ENCODE data around the gene TMEM101. TPM values are rescaled to one million over a fixed set of nuclear protein-coding genes. Genes with fewer than 3 reads are reported as not detected.
A peak's percentile ranks its signal among the peaks of the same experiment; 100 is the strongest.

Gene TMEM101
- total and polyA plus RNA-seq, 2 of the 8 experiments (the other 6 are each of a cell fraction or from before 2014, with no cell fraction given), result 16.1 to 44.7 TPM

DNA sequence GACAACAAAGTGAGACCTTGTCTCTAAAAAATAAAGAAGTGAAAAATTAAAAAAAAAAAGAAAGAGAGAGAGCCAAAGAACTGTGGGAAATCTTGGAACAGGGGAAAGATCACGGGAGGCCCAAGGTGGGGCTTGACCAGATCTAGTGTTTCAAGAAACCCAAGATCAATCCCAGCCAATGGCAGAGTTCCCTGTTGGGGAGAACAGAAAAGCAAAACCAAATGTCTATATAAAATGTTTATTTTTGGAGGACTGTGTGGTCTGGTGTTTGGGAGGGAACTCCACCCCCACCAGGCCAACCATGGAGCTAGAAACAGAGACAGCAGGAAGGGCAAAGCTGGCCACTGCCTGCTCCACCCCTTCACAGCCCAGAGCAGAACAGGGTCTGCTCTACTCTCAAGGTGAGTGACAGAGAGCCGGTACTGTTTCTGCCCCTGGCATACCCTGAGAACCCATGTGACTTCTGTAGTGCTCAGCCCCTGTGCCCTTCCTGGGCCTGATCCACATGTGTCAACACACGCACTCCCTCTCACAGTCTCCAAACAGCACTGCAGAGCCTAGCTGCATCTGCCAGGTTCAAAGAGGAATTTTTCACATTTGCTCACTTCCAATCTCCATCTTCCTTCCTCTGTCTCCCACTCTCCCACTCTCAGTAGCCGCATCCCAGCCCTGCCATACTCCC is 3.7 kb downstream of the TMEM101 start:
- Histone ChIP-seq H2AFZ (ENCODE audit: low read length) (no peak overlapping the region), H3K4me3 (ENCODE audit: extremely low read depth in 1 of 4, insufficient read depth in 2 of 4, low read depth in 3 of 4, low read length in 4 of 4) (no peak overlapping the region), H2BK20ac (ENCODE audit: low read length) (no peak overlapping the region), H3K14ac (ENCODE audit: insufficient read length) (no peak overlapping the region), H3K79me2 (ENCODE audit: control insufficient read depth in 1 of 2, insufficient read depth in 2 of 2, low read length in 2 of 2) (no peaks in the 10 kb centered on the region), H3K56ac (replicated peaks; ENCODE audit: insufficient read length, low read depth, low read length) (no peak overlapping the region), H3K18ac (ENCODE audit: extremely low read depth, low read length) (no peak overlapping the region), H3K4ac (replicated peaks; ENCODE audit: insufficient read length, low read depth, low read length) (no peak overlapping the region), H3K9ac (replicated peaks in 1 of 4; ENCODE audit: extremely low read depth in 1 of 4, low read depth in 3 of 4, low read length in 3 of 4) (no peak overlapping the region), H4K8ac (ENCODE audit: extremely low read depth, insufficient read depth, low read length) (no peak overlapping the region), H3K4me1 (replicated peaks in 1 of 4; ENCODE audit: control insufficient read depth in 3 of 4, insufficient read depth in 4 of 4, low read length in 3 of 4) (peaks cover 2 to 11% (median 9%) of the 10 kb centered on the region in 4 experiments), H2BK120ac (replicated peaks; ENCODE audit: low read depth, low read length) (no peak overlapping the region), H3K79me1 (ENCODE audit: low read depth, low read length) (no peaks in the 10 kb centered on the region; the same call in 1 of the 2 replicates), H3K23ac (ENCODE audit: insufficient read length) (no peak overlapping the region), H2AK5ac (ENCODE audit: low read depth, low read length) (no peak overlapping the region), H3K27me3 (replicated peaks in 1 of 4; ENCODE audit: control insufficient read depth in 3 of 4, extremely low read depth in 1 of 4, insufficient read depth in 3 of 4, low read length in 3 of 4) (peaks cover 0 to under 1% (median under 1%) of the 10 kb centered on the region in 4 experiments; a peak in 5 of 7 replicates), H2BK15ac (ENCODE audit: low read length) (no peak overlapping the region), H3K4me2 (ENCODE audit: insufficient read depth in 1 of 2, low read depth in 2 of 2, low read length in 2 of 2) (no peak overlapping the region), H4K20me1 (replicated peaks in 1 of 2; ENCODE audit: control insufficient read depth in 1 of 2, insufficient read depth in 2 of 2, low read length in 2 of 2) (peaks cover 2 to 4% of the 10 kb centered on the region in 2 experiments), H3K9me3 (ENCODE audit: insufficient read depth in 2 of 2, low read depth in 1 of 2, low read length in 1 of 2) (no peaks in the 10 kb centered on the region), H4K91ac (replicated peaks; ENCODE audit: insufficient read length, low read length) (no peak overlapping the region), H2BK5ac (ENCODE audit: low read depth, low read length) (no peak overlapping the region), H3K23me2 (ENCODE audit: low read depth, low read length) (peaks cover 15% of the 10 kb centered on the region), H4K5ac (ENCODE audit: insufficient read length, low read depth, low read length) (no peak overlapping the region), H3K36me3 (ENCODE audit: control insufficient read depth in 2 of 4, insufficient read depth in 4 of 4, low read length in 3 of 4) (peaks cover 0 to 3% (median 1%) of the 10 kb centered on the region in 4 experiments; a peak in 2 of 8 replicates), H3K27ac (ENCODE audit: low read depth, low read length) (0 out of 2 replicates have a peak overlapping the region, but pooled peaks have one; percentile 21), H2BK12ac (ENCODE audit: low read depth, low read length) (no peak overlapping the region)
- 68% methylated on average over 4 of the region's 4 CpGs; no CpG with 5 or more reads in 1 of the 2 experiments for WGBS, 2 experiments (ENCODE audit: extremely low coverage in 1 of 2, insufficient coverage in 1 of 2, insufficient read length in 1 of 2, insufficient replicate concordance in 2 of 2, low coverage in 1 of 2, low lambda C conversion rate in 2 of 2, missing lambda C conversion rate in 1 of 2)
- DNase-seq (ENCODE audit: low read depth in 1 of 2, low spot score in 2 of 2) (no peak), FAIRE-seq (no peak)
- CTCF ChIA-PET (ENCODE audit: partially characterized antibody), result interaction anchor here (0.8 to 4.2 kb wide), 5 partner anchors 10 to 106 kb away, joined by 3 to 17 read pairs (median 7); no protein-coding TSS in a partner anchor
- POLR2A ChIA-PET (ENCODE audit: partially characterized antibody), result interaction anchor here (0.7 to 1.6 kb wide), 3 partner anchors 55 to 545 kb away, joined by 3 to 7 read pairs (median 3); partner anchors contain the start of gene LSM12
- TF ChIP-seq GABPA (IDR thresholded peaks at IDR 0.05; ENCODE audit: borderline replicate concordance, insufficient read depth, low read length), result no peak
- no peak for TF ChIP-seq POLR2AphosphoS5 (IDR thresholded peaks at IDR 0.05; ENCODE audit: low read depth, low read length)
- no peak for TF ChIP-seq RFX5 (IDR thresholded peaks at IDR 0.05; ENCODE audit: borderline replicate concordance, low read depth, low read length)
- no peak for TF ChIP-seq NANOG (IDR thresholded peaks at IDR 0.05; ENCODE audit: insufficient read depth, low read depth, low read length, poor library complexity, severe bottlenecking)
- TF ChIP-seq TEAD4 (IDR thresholded peaks at IDR 0.05; ENCODE audit: low read depth, low read length), result no peak
- no peak for TF ChIP-seq EZH2 (IDR thresholded peaks at IDR 0.05; ENCODE audit: low read depth, low read length, severe bottlenecking)
- TF ChIP-seq RAD21 (IDR thresholded peaks at IDR 0.05 in 1 of 2, conservative IDR thresholded peaks at IDR 0.05 in 1 of 2; ENCODE audit: low read depth in 2 of 2, low read length in 2 of 2), result no peak
- TF ChIP-seq, protein P1, sequence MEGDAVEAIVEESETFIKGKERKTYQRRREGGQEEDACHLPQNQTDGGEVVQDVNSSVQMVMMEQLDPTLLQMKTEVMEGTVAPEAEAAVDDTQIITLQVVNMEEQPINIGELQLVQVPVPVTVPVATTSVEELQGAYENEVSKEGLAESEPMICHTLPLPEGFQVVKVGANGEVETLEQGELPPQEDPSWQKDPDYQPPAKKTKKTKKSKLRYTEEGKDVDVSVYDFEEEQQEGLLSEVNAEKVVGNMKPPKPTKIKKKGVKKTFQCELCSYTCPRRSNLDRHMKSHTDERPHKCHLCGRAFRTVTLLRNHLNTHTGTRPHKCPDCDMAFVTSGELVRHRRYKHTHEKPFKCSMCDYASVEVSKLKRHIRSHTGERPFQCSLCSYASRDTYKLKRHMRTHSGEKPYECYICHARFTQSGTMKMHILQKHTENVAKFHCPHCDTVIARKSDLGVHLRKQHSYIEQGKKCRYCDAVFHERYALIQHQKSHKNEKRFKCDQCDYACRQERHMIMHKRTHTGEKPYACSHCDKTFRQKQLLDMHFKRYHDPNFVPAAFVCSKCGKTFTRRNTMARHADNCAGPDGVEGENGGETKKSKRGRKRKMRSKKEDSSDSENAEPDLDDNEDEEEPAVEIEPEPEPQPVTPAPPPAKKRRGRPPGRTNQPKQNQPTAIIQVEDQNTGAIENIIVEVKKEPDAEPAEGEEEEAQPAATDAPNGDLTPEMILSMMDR (IDR thresholded peaks at IDR 0.05; ENCODE audit: control extremely low read depth in 1 of 3, insufficient read depth in 1 of 3, low read depth in 1 of 3, low read length in 3 of 3), result no peak
- TF ChIP-seq POU5F1 (IDR thresholded peaks at IDR 0.05; ENCODE audit: low read depth, low read length), result no peak

All from H1 (cell line).